Natural killer cell (primary cell): ENCODE results near the gene POMP. TPM values are rescaled to one million over a fixed set of nuclear protein-coding genes. Genes with fewer than 3 reads are reported as not detected.

ENCODE experiments used
- ATAC-seq, 3 donors: fragments of 150-1000 bp in 2 of 3; fragments of 200-7000 bp in 1 of 3; cut with Tn5 transposase; 1 replicate in 1 of 3; 2 replicates in 2 of 3; pipeline ENCODE4 v1.10.0; 2021; ENCODE audit warnings: mild to moderate bottlenecking in 2 of 3, moderate library complexity in 2 of 3
- DNase-seq, 2 donors: peaks; one replicate each; pipeline versions ENCODE4 v3.0.0 to v3.0.0-alpha.2; 2013 to 2021; ENCODE audit warnings: mixed read lengths in 1 of 2
- H3K27ac ChIP-seq: one replicate; pipeline ENCODE4 v1.5.1; 2013; ENCODE audit warnings: mild to moderate bottlenecking, low read length
- H3K27me3 ChIP-seq: one replicate; pipeline ENCODE4 v1.6.1; 2013; ENCODE audit warnings: low read length; ENCODE audit not compliant: control insufficient read depth, insufficient read depth
- H3K36me3 ChIP-seq: one replicate; pipeline ENCODE4 v1.6.1; 2013; ENCODE audit warnings: low read length; ENCODE audit not compliant: control insufficient read depth, insufficient read depth
- H3K4me1 ChIP-seq: one replicate; pipeline ENCODE4 v1.6.1; 2013; ENCODE audit warnings: low read length; ENCODE audit not compliant: control insufficient read depth, insufficient read depth
- H3K4me3 ChIP-seq: one replicate; pipeline ENCODE4 v1.5.1; 2013; ENCODE audit warnings: low read length
- H3K9me3 ChIP-seq: one replicate; pipeline ENCODE4 v1.6.1; 2013; ENCODE audit warnings: low read length; ENCODE audit not compliant: control insufficient read depth, insufficient read depth
- H3K27ac Mint-ChIP-seq, 2 donors: one replicate each; pipeline ENCODE4 v1.8.0; 2022; ENCODE audit warnings: mild to moderate bottlenecking in 2 of 2, mixed read lengths in 2 of 2, moderate library complexity in 1 of 2
- H3K27me3 Mint-ChIP-seq, 2 donors: one replicate each; pipeline ENCODE4 v1.8.0; 2022; ENCODE audit warnings: low read depth in 2 of 2, mixed read lengths in 2 of 2
- H3K36me3 Mint-ChIP-seq: one replicate; pipeline ENCODE4 v1.8.0; 2022; ENCODE audit warnings: mixed read lengths
- H3K4me1 Mint-ChIP-seq, 2 donors: one replicate each; pipeline ENCODE4 v1.8.0; 2022; ENCODE audit warnings: mixed read lengths in 2 of 2
- H3K4me3 Mint-ChIP-seq: one replicate; pipeline ENCODE4 v1.8.0; 2022; ENCODE audit warnings: mild to moderate bottlenecking, moderate library complexity, mixed read lengths
- H3K9me3 Mint-ChIP-seq, 2 donors: one replicate each; pipeline ENCODE4 v1.8.0; 2022; ENCODE audit warnings: mixed read lengths in 2 of 2
- WGBS: methylation state at CpG from one replicate; pipeline ENCODE4 v1.1.7; 2013; ENCODE audit warnings: missing lambda C conversion rate; ENCODE audit not compliant: insufficient coverage; 5-methylcytosine and 5-hydroxymethylcytosine counted together
- intact Hi-C: fragments of 100-400 bp; cut with micrococcal nuclease; formaldehyde crosslinking; loops from one replicate; pipeline ENCODE4 v1.14.2; 2022
- total RNA-seq, 4 donors: library from RNA; stranded (reverse); fragments of 120-200 nt in 1 of 4; gene quantifications; one replicate each; pipeline versions ENCODE4 v1.2.3 to v1.2.4, GENCODE V29; 2013 to 2022
- TF ChIP-seq, protein P1 (sequence below): fragments of 200-600 bp; IDR thresholded peaks from one replicate; pipeline ENCODE4 v1.8.0; 2022; ENCODE audit warnings: antibody characterized with exemption

Gene POMP
- total RNA-seq, 3 donors from 2014 or later (not counting 1 experiment from before 2014, with no cell fraction given): 33.0 to 42.2 (median 36.0) TPM

GRCh38 chr13:28610996-28611395, 47.9 kb upstream of the POMP start:
- TF ChIP-seq, protein P1, sequence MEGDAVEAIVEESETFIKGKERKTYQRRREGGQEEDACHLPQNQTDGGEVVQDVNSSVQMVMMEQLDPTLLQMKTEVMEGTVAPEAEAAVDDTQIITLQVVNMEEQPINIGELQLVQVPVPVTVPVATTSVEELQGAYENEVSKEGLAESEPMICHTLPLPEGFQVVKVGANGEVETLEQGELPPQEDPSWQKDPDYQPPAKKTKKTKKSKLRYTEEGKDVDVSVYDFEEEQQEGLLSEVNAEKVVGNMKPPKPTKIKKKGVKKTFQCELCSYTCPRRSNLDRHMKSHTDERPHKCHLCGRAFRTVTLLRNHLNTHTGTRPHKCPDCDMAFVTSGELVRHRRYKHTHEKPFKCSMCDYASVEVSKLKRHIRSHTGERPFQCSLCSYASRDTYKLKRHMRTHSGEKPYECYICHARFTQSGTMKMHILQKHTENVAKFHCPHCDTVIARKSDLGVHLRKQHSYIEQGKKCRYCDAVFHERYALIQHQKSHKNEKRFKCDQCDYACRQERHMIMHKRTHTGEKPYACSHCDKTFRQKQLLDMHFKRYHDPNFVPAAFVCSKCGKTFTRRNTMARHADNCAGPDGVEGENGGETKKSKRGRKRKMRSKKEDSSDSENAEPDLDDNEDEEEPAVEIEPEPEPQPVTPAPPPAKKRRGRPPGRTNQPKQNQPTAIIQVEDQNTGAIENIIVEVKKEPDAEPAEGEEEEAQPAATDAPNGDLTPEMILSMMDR: no peak
- Mint-ChIP-seq H3K36me3 (no peaks in the 10 kb centered on the region), H3K27ac (peak overlapping the region; percentile 17 to 61), H3K4me3 (no peak overlapping the region), H3K27me3 (peaks cover 0 to 2% of the 10 kb centered on the region in 2 donors), H3K4me1 (peaks cover 21 to 28% of the 10 kb centered on the region in 2 donors), H3K9me3 (no peaks in the 10 kb centered on the region)
- H3K4me3 ChIP-seq: no peak overlapping the region
- no peaks in the 10 kb centered on the region for H3K36me3 ChIP-seq
- H3K27me3 ChIP-seq: no peaks in the 10 kb centered on the region
- 65% methylated on average over 6 of the region's 6 CpGs for WGBS
- intact Hi-C loops: no loop called here
- DNase-seq (no peak), ATAC-seq (peak; percentile 35 to 42 (median 36))
- H3K9me3 ChIP-seq: no peaks in the 10 kb centered on the region
- peaks cover 13% of the 10 kb centered on the region for H3K4me1 ChIP-seq
- no peak overlapping the region for H3K27ac ChIP-seq

- Mint-ChIP-seq H3K9me3 (no peaks in the 10 kb centered on the region), H3K4me1 (peaks cover 21 to 28% of the 10 kb centered on the region in 2 donors), H3K4me3 (peak overlapping the region; percentile 62), H3K36me3 (no peaks in the 10 kb centered on the region), H3K27me3 (peaks cover 0 to 2% of the 10 kb centered on the region in 2 donors), H3K27ac (peak overlapping the region; percentile 17 to 61)
- Histone ChIP-seq H3K27ac (no peak overlapping the region), H3K4me1 (peaks cover 13% of the 10 kb centered on the region), H3K36me3 (no peaks in the 10 kb centered on the region), H3K27me3 (no peaks in the 10 kb centered on the region), H3K9me3 (no peaks in the 10 kb centered on the region), H3K4me3 (no peak overlapping the region)
- intact Hi-C loops: no loop called here
- WGBS: 44% methylated on average over 7 of the region's 7 CpGs
- TF ChIP-seq, protein P1: no peak
- DNase-seq (peak in 1 of 2 donors; percentile 49), ATAC-seq (peak; percentile 66 to 83 (median 70))
Measured at GRCh38 chr13:28611654-28612131, 47.2 kb upstream of the POMP start.

DNA sequence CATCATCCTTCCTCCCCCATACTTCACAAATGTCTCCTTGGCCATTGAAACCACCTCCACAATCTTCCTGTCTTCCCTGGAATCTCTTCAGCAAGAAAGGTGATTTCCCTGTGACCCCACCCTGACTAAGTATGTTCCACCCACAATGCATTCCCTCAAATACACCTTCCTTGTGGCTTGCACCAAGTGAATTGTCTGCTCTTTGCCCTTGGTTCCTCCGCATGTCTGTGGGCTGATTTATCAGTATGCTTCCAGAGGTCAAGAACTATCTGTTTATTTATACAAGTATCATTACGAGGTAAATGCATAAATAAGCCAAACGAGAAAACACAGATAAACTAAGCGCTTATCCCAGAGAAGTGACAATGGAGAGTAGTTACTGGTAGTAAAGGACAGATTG, 45.4 kb upstream of the POMP start:
- H3K4me3 ChIP-seq: no peak overlapping the region
- 100% methylated on average over 1 of the region's 4 CpGs for WGBS
- Mint-ChIP-seq H3K4me3 (no peak overlapping the region), H3K9me3 (no peaks in the 10 kb centered on the region), H3K4me1 (peaks cover 21 to 28% of the 10 kb centered on the region in 2 donors), H3K36me3 (no peaks in the 10 kb centered on the region), H3K27me3 (peaks cover 0 to 2% of the 10 kb centered on the region in 2 donors), H3K27ac (no peak overlapping the region)
- H3K27ac ChIP-seq: no peak overlapping the region
- H3K36me3 ChIP-seq: no peaks in the 10 kb centered on the region
- no peak for DNase-seq
- no peaks in the 10 kb centered on the region for H3K9me3 ChIP-seq
- no peak for ATAC-seq
- H3K4me1 ChIP-seq: peaks cover 13% of the 10 kb centered on the region
- TF ChIP-seq, protein P1: no peak
- intact Hi-C loops: no loop called here
- no peaks in the 10 kb centered on the region for H3K27me3 ChIP-seq

DNA sequence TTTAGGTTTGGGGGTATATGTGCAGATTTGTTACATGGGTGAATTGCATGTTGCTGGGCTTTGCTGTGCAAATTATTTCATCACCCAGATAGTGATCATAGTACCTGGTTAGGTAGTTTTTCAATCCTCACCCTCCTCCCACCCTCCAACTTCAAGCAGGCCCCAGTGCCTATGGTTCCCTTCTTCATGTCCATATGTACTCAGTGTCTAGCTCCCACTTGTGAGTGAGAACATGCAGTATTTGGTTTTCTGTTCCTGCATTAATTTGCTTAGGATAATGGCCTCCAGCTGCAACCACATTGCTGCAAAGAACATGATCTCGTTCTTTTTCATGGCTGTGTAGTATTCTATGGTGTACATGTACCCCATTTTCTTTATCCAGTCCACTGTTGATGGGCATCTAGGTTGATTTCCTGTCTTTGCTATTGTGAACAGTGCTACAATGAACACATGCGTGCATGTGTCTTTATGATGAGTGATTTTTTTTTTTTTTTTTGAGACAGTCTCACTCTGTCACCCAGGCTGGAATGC, 42.9 kb upstream of the POMP start:
- H3K4me3 ChIP-seq: no peak overlapping the region
- no peak overlapping the region for H3K27ac ChIP-seq
- Mint-ChIP-seq H3K27ac (no peak overlapping the region), H3K9me3 (no peaks in the 10 kb centered on the region), H3K4me1 (peaks cover 14 to 18% of the 10 kb centered on the region in 2 donors), H3K27me3 (peaks cover 0 to 2% of the 10 kb centered on the region in 2 donors), H3K36me3 (no peaks in the 10 kb centered on the region), H3K4me3 (no peak overlapping the region)
- intact Hi-C loops: no loop called here
- no peak for DNase-seq
- no peaks in the 10 kb centered on the region for H3K27me3 ChIP-seq
- 83% methylated on average over 2 of the region's 2 CpGs for WGBS
- no peaks in the 10 kb centered on the region for H3K36me3 ChIP-seq
- H3K9me3 ChIP-seq: no peaks in the 10 kb centered on the region
- H3K4me1 ChIP-seq: peaks cover 11% of the 10 kb centered on the region
- ATAC-seq: no peak
- TF ChIP-seq, protein P1: no peak
